Measurements from ENCODE around the gene KRT4.

Gene KRT4

DNA sequence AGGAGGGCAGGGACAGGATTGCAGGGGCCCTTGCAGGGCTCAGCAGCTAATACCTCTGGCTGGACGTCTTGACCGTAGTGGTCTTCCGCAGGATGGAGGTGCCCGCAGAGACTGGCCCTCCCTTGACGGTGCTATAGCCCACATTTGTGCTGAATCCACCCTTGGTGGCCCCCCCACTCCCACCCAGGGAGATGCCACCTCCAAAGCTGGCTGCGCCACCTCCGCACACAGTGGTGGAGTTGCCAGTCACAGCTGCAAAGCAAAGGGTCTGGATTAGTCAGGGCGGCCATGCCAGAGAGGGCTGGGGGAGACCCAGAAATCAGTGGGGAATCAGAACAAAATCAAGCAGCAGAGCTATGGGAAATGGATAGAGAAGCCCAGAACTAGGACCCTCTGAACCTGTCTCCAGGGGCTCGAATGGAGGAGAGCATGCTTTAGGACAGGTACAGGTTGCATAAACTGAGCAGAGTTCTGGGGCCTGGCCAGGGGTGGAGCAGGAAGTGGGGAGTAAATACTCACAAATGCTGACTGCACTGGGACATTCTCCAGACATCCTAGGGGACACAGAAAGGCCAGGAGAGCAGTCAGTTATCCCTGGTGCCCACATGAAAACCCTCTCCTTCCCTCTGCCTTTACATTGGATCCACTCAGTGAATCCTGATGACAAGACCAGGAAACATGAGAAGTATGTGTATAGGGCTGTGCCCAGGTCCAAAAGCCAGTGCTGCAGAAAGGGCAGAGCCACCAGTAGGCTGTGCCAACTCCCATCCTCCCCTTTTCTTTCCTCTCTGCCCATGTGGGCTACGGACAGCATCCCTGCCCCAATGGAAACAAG, 8.1 kb upstream of the KRT4 start:
- no peak for DNase-seq (ENCODE audit: low spot score)
- Mint-ChIP-seq H3K4me1 (ENCODE audit: low read depth) (peaks cover 4% of the 10 kb centered on the region), H3K9me3 (no peaks in the 10 kb centered on the region), H3K27me3 (ENCODE audit: low read depth) (no peaks in the 10 kb centered on the region), H3K36me3 (ENCODE audit: low read depth) (no peaks in the 10 kb centered on the region), H3K4me3 (no peak overlapping the region), H3K27ac (no peak overlapping the region)

DNA sequence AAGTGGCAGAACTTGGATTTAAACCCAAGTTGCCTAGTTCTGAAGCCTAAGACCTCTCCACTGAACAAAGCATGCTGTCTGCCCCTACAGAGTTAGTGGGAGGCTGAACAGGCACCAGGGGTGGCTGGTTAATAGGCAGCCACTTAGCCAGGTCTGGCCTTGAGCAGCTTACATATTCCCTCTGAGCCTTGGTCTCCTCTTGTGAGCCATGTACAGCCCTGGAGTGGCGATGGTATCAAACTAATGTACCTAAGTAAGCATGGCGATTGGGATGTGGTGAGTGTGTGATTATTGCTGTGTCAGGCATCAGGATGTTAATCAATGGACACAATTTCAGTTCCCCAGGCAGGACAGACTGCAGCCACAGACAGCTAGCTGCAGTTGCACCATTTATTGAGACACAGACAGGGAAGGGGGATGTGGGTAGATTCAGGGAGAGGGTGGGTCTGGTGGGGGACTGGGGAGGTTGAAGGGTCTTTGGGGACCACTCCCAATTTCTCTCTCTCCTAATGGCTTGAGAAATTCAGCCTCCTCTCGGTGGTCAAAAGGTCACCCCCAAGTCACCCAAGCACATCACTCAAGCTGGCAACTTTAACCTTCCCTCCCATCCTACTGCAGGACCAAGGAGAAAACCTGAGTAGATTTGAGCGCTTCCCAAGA, 7.3 kb upstream of the KRT4 start:
- H3K4me1 Mint-ChIP-seq (ENCODE audit: low read depth): peaks cover 4% of the 10 kb centered on the region
- H3K9me3 Mint-ChIP-seq: no peaks in the 10 kb centered on the region
- no peaks in the 10 kb centered on the region for H3K27me3 Mint-ChIP-seq (ENCODE audit: low read depth)
- H3K27ac Mint-ChIP-seq: no peak overlapping the region
- no peak overlapping the region for H3K4me3 Mint-ChIP-seq
- no peaks in the 10 kb centered on the region for H3K36me3 Mint-ChIP-seq (ENCODE audit: low read depth)
- DNase-seq (ENCODE audit: low spot score): no peak

DNA sequence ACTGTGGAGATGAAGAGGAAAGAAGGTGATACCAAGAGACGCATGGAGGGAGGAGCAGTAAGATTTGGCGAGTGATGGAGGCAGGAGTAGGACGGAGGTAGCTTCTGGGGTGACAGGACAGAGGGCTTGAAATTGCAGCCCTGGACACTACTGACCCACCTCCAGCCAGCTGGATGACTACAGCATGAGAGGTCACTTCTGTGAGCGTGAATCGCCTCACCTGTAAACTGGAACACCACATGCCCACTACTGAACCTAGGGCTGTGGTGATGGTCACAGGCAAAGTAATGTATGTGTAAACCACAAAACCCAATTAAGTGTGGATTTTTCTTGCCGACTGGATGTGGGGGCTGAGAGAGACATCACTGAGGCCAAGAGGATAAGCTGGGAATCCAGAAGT, 6.6 kb upstream of the KRT4 start:
- Mint-ChIP-seq H3K27me3 (ENCODE audit: low read depth) (no peaks in the 10 kb centered on the region), H3K9me3 (no peaks in the 10 kb centered on the region), H3K27ac (no peak overlapping the region), H3K36me3 (ENCODE audit: low read depth) (no peaks in the 10 kb centered on the region), H3K4me3 (no peak overlapping the region), H3K4me1 (ENCODE audit: low read depth) (peaks cover 4% of the 10 kb centered on the region)
- no peak for DNase-seq (ENCODE audit: low spot score)

DNA sequence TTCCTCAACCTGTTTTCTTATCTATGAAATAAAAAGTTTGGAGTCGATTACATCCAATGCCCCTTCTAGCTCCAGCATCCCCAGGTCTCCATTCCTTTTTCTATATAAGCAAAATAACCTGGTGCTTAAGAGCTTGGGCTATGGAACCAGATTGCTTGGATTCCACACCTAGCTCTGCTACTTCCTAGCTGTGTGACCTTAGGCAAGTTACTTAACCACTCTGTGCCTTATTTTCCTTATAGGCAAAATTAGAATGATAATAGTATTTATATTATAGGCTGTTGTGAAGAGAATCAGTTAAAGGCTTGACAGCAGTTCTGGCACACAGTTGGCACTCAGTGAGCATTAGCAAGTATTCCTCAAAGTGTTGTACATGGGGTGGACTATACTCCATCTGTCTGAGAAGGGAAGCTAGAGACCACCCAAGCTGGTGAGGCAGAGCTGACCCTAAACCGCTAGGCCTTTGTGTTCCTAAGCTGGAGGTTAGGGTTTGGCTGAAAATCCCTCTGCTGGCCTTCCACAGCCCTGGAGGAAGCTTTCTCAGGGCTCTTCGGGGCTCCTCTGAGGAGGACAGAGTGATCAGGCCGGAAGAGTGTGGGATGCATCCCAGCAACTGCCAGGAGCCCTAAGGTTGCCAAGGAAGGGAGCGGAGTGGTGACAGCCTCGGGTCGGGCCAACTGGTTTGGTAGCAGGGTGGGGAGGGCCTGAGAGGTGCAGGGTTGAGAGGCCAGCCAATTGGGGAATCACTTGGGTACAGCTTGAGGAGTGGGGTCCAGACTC, 6.0 kb upstream of the KRT4 start:
- no peak for DNase-seq (ENCODE audit: low spot score)
- Mint-ChIP-seq H3K4me1 (ENCODE audit: low read depth) (peaks cover 4% of the 10 kb centered on the region), H3K4me3 (no peak overlapping the region), H3K36me3 (ENCODE audit: low read depth) (no peaks in the 10 kb centered on the region), H3K27me3 (ENCODE audit: low read depth) (no peaks in the 10 kb centered on the region), H3K27ac (no peak overlapping the region), H3K9me3 (no peaks in the 10 kb centered on the region)

DNA sequence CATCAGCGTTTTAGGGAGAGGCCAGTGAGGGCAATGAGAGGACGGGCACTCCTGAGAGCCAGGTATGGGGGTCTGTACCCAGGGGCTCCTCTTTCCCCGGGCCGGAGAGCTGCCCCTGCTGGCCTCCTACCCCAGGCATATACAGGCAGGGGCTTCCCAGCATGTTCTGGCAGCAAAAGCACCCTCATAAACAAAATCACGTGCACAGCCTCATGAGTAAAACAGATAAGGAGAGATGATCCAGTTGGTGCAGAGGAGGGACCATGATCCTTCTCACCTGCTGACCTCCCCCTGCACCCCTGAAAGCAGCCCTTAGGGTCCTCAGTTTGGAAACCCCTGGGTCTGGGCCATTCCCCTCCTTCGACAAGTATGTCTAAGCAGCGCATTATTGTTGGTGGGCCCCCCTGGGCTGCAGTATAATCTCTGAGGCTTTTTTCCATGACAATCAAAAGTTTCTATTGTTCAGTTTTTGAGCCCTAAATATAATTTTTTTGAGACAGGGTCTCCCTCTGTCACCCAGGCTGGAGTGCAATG, 5.0 kb upstream of the KRT4 start:
- no peak overlapping the region for H3K27ac Mint-ChIP-seq
- H3K4me1 Mint-ChIP-seq (ENCODE audit: low read depth): peaks cover 4% of the 10 kb centered on the region
- H3K4me3 Mint-ChIP-seq: no peak overlapping the region
- no peaks in the 10 kb centered on the region for H3K9me3 Mint-ChIP-seq
- DNase-seq (ENCODE audit: low spot score): no peak
- no peaks in the 10 kb centered on the region for H3K36me3 Mint-ChIP-seq (ENCODE audit: low read depth)
- peaks cover 2% of the 10 kb centered on the region for H3K27me3 Mint-ChIP-seq (ENCODE audit: low read depth)

DNA sequence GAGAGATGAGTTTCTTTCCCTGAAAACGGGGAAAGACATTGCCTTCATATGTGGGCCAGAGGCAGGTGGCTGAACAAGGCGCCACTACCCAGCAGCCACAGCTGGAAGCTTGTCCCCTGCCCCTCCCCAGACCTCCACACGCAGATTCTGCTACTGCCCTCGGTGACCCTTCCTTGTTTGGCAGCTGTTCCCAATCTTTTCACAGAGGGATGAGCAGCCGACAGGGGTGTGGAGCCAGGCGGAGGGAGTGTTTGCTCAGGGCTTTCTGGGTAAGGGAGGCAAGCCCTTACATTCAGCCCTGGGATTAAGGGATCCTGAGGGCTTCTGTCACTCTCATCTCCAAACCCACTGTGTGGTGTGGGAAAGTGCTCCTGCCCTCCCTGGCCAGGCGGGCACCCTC, 4.5 kb upstream of the KRT4 start:
- no peak overlapping the region for H3K4me3 Mint-ChIP-seq
- H3K27me3 Mint-ChIP-seq (ENCODE audit: low read depth): peaks cover 2% of the 10 kb centered on the region
- H3K27ac Mint-ChIP-seq: no peak overlapping the region
- H3K9me3 Mint-ChIP-seq: no peaks in the 10 kb centered on the region
- peaks cover 4% of the 10 kb centered on the region for H3K4me1 Mint-ChIP-seq (ENCODE audit: low read depth)
- no peak for DNase-seq (ENCODE audit: low spot score)
- no peaks in the 10 kb centered on the region for H3K36me3 Mint-ChIP-seq (ENCODE audit: low read depth)

DNA sequence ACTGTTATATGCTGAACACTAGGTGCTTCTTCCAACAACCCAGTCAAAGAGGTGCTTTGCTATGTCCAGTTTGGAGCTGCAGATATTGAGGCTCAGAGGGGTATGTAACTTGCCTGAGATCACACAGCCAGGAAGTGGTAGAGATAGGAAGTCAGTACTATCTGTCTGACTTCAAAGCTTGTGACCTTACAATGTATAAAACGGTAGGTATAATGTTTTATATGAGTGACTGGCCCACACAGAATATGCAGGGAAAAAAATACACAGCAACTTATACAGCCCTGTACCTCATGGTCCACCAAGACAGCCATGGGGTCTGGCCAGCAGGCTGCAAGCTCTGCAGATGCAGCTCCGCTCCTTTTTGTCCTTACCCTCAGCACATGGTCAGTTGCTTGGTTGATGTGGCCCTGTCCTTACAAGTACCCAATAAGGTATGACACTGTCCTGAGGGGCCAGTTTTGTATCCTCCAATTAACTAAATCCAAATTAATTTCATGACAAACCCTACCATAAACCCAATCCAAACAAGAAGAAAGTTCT, 3.9 kb upstream of the KRT4 start:
- Mint-ChIP-seq H3K9me3 (no peaks in the 10 kb centered on the region), H3K4me1 (ENCODE audit: low read depth) (peaks cover 4% of the 10 kb centered on the region), H3K27me3 (ENCODE audit: low read depth) (peaks cover 2% of the 10 kb centered on the region), H3K4me3 (no peak overlapping the region), H3K27ac (no peak overlapping the region), H3K36me3 (ENCODE audit: low read depth) (no peaks in the 10 kb centered on the region)
- no peak for DNase-seq (ENCODE audit: low spot score)

DNA sequence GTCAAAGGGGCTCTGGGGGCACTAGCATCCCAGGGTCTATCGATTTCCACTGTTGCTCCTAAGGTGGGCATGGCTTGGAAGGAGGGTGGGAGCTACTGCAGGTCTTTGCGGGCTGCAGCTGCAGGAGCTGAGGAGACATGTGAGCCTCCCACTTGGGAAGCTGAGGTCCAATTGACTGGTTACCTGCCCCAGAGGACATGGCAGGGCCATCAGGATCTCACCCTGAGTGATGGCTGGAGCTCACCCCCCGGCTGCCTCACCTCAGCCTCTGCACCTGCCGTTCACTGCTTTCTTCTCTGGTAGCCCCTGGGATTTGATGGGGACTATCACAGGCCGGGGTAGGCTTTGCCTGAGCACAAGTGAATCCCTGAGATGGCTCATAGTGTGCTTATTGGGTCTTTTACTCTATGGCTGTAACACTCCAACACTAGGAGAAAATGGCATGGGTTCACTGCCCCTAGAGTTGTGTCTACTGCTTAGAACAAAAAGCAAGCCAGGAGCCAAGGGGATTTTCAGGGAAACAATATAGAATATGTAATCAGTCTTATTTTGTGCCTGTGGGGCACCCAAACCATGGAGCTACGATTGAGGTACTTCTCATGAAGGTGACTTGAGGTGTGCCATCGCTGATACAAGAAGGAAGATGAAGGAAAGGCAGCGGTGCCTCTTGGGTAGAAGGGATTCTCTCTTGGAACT, 3.2 kb upstream of the KRT4 start:
- peaks cover 2% of the 10 kb centered on the region for H3K27me3 Mint-ChIP-seq (ENCODE audit: low read depth)
- DNase-seq (ENCODE audit: low spot score): no peak
- H3K36me3 Mint-ChIP-seq (ENCODE audit: low read depth): no peaks in the 10 kb centered on the region
- no peak overlapping the region for H3K4me3 Mint-ChIP-seq
- no peak overlapping the region for H3K27ac Mint-ChIP-seq
- H3K4me1 Mint-ChIP-seq (ENCODE audit: low read depth): peaks cover 4% of the 10 kb centered on the region
- no peaks in the 10 kb centered on the region for H3K9me3 Mint-ChIP-seq

DNA sequence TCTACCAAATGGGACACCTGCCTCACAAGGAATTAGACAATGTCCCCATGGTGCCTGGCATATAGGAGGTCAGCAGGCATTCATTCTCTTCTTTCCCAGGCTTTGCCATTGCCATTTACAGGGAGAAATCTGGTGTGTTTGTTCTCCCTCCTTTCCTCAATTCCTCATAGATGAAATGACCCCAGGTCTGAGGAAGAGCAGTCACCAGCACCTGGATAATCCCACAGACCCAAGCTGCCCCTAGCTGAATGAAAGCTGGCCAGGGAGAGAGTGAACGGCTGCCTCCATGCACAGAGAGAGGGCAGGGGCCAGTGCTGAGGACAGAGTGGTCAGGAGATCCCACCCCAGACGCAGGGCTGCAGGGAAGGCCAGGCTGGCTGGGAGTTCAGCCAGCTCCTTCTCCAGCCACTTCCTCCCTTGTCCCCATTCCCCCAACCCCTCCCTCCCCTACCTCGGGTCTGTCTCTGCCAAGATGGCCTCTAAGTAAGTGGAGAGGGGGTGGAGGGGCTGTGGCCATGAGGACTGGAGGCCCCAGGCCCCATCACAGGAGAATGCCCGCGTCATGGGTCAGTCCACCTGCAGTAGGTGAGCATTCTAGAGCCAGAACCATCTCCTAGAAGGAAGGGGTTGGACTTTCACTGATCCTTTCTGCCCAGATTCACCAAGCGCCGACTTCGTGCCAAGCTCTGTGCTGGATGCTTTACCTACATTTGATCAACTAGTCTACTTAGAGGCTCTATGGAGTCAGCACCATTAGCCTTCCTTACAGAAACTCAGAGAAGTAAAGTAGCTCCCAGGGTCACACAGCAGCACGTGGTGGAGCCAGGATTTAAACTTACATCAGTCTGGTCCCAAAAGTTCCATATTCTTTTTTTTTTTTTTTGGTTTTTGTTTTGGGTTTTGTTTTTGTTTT, 2.0 kb upstream of the KRT4 start:
- no peaks in the 10 kb centered on the region for H3K9me3 Mint-ChIP-seq
- H3K4me3 Mint-ChIP-seq: no peak overlapping the region
- H3K27ac Mint-ChIP-seq: no peak overlapping the region
- no peak for DNase-seq (ENCODE audit: low spot score)
- H3K27me3 Mint-ChIP-seq (ENCODE audit: low read depth): peaks cover 2% of the 10 kb centered on the region
- no peaks in the 10 kb centered on the region for H3K36me3 Mint-ChIP-seq (ENCODE audit: low read depth)
- H3K4me1 Mint-ChIP-seq (ENCODE audit: low read depth): peaks cover 4% of the 10 kb centered on the region

DNA sequence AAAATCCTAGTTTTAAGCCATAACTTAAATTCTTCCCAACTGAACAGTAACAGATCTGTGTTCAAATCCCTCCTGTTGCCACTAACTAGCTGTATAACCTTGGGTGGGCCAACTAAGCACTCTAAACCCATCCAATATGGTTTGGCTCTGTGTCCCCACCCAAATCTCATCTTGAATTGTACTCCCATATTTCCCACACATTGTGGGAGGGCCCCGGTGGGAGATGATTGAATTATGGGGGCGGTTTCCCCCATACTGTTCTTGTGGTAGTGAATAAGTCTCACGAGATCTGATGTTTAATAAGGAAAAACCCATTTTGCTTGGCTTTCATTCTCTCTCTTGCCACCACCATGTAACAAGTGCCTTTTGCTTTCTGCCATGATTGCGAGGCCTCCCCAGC, 1.2 kb upstream of the KRT4 start:
- Mint-ChIP-seq H3K4me1 (ENCODE audit: low read depth) (peaks cover 4% of the 10 kb centered on the region), H3K27me3 (ENCODE audit: low read depth) (peaks cover 2% of the 10 kb centered on the region), H3K27ac (no peak overlapping the region), H3K9me3 (no peaks in the 10 kb centered on the region), H3K36me3 (ENCODE audit: low read depth) (no peaks in the 10 kb centered on the region), H3K4me3 (no peak overlapping the region)
- DNase-seq (ENCODE audit: low spot score): no peak

DNA sequence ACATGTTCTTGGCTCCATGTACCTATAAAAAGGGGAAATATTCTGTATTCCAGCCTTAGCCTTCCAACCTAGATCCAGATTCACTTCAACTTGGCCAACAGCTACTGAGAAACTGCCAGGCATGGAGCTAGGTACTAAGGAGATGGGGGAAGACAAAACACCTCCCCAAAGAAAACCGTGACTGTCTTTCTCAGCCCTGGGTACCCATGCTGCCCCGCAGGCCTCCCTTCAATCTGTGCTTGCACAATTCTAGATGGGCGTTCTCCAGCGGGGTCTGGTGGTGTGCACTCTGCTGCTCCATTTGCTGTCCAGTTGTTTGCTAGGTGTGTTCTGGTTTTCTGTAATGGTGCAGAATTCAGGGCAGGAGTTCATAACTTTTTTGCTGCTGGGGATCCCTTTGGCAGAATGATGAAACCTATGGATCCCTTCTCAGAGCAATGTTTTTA, 817 bp upstream of the KRT4 start:
- peaks cover 2% of the 10 kb centered on the region for H3K27me3 Mint-ChIP-seq (ENCODE audit: low read depth)
- H3K27ac Mint-ChIP-seq: no peak overlapping the region
- H3K36me3 Mint-ChIP-seq (ENCODE audit: low read depth): no peaks in the 10 kb centered on the region
- no peak overlapping the region for H3K4me3 Mint-ChIP-seq
- no peaks in the 10 kb centered on the region for H3K9me3 Mint-ChIP-seq
- no peak for DNase-seq (ENCODE audit: low spot score)
- H3K4me1 Mint-ChIP-seq (ENCODE audit: low read depth): peaks cover 4% of the 10 kb centered on the region

DNA sequence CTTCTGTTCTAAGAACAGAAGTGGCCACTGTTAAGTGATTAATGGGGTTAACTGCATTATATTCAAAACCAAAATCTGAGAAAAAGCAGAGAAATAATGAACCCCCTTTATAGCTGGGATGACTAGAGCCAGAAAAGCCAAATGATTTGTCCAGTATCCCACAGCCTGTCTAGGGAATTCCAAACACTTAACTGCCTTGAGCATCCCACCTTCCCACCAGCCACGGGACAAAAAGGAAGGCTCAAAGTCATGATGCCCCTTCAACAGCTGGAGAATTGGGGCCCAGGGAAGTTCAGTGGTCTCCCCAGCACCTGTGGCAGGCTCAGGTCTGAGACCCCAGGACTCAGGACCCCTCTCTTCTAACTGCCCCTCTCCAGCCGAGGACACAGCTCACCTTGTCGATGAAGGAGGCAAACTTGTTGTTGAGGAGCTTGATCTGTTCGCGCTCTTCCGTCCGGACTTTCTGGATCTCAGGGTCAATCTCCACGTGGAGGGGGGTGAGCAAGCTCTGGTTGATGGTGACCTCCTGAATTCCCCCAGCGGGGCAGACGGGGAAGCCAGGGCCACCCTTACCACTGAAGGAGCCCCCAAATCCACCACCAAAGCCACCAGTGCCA, 605 bp downstream of the KRT4 start:
- peaks cover 4% of the 10 kb centered on the region for H3K4me1 Mint-ChIP-seq (ENCODE audit: low read depth)
- H3K27me3 Mint-ChIP-seq (ENCODE audit: low read depth): peaks cover 2% of the 10 kb centered on the region
- DNase-seq (ENCODE audit: low spot score): no peak
- no peaks in the 10 kb centered on the region for H3K9me3 Mint-ChIP-seq
- no peak overlapping the region for H3K4me3 Mint-ChIP-seq
- H3K27ac Mint-ChIP-seq: no peak overlapping the region
- H3K36me3 Mint-ChIP-seq (ENCODE audit: low read depth): no peaks in the 10 kb centered on the region

All from T-helper 2 cell treated with Interferon-gamma antibody and Interleukin-4, amounts not matched to agents 5 μg/mL and 100 μg/mL, for 36 hours (primary cell).